ENCODE measurements around the gene HIKESHI. TPM values are rescaled to one million over a fixed set of nuclear protein-coding genes. Genes with fewer than 3 reads are reported as not detected.

The HIKESHI gene
- total and polyA plus RNA-seq, 2 of the 13 experiments (the other 11 are each of a cell fraction or from before 2014, with no cell fraction given): 67.8 to 74.8 TPM

DNA sequence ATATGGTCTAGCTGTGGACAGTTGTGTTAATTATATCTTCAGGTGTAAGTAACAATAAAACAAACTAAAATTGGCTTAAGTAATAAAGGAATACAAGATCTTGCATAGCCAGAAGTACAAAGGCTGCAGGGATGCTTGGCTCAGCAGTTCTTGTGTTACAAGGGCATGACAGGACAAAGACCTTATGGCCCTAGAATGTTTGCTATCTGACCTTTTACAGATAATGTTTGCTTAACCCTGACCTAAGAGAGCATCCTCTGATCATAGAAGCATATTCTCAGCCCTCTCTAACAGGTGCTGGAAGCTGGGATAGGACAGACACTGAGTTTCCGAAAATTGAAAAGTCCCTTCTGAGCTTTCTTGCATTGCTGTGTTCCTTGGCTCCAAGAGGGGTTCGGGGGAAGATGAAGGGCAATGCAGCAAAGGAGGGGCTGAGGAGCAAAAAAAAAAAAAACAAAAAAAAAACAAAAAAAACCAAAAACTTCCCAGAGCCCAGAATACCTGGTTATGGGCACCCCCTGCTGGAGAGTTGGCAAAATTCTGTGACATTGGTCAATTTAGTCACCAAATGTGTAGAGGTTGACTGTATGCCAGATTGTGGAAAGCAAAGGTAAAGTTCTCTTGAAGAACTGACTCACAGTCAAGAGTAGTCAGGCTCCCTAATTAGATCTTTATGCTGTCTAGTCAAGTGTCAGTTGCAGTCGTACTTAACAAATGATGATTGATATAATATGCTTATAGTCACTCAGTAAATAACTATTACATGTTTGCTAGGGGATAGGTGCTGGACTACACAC, 10.4 kb upstream of the HIKESHI start (continued):
- TF ChIP-seq, protein P1, sequence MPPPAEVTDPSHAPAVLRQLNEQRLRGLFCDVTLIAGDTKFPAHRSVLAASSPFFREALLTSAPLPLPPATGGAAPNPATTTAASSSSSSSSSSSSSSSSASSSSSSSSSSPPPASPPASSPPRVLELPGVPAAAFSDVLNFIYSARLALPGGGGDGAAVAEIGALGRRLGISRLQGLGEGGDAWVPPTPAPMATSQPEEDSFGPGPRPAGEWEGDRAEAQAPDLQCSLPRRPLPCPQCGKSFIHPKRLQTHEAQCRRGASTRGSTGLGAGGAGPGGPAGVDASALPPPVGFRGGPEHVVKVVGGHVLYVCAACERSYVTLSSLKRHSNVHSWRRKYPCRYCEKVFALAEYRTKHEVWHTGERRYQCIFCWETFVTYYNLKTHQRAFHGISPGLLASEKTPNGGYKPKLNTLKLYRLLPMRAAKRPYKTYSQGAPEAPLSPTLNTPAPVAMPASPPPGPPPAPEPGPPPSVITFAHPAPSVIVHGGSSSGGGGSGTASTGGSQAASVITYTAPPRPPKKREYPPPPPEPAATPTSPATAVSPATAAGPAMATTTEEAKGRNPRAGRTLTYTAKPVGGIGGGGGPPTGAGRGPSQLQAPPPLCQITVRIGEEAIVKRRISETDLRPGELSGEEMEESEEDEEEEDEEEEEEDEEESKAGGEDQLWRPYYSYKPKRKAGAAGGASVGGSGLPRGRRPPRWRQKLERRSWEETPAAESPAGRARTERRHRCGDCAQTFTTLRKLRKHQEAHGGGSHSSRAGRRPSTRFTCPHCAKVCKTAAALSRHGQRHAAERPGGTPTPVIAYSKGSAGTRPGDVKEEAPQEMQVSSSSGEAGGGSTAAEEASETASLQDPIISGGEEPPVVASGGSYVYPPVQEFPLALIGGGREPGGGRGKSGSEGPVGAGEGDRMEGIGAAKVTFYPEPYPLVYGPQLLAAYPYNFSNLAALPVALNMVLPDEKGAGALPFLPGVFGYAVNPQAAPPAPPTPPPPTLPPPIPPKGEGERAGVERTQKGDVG (CRISPR knock-in tag; IDR thresholded peaks at IDR 0.05; ENCODE audit: borderline replicate concordance): no peak
- TF ChIP-seq, protein P2, sequence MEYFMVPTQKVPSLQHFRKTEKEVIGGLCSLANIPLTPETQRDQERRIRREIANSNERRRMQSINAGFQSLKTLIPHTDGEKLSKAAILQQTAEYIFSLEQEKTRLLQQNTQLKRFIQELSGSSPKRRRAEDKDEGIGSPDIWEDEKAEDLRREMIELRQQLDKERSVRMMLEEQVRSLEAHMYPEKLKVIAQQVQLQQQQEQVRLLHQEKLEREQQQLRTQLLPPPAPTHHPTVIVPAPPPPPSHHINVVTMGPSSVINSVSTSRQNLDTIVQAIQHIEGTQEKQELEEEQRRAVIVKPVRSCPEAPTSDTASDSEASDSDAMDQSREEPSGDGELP (IDR thresholded peaks at IDR 0.05; ENCODE audit: borderline replicate concordance, low read depth): 0 out of 2 replicates have a peak, but pooled peaks have one; percentile 17
- 0 out of 2 replicates have a peak, but pooled peaks have one; percentile 10 for TF ChIP-seq HNF4G (IDR thresholded peaks at IDR 0.05; ENCODE audit: borderline replicate concordance, low read depth, low read length)
- no peak for TF ChIP-seq HNF4G (CRISPR knock-in tag; IDR thresholded peaks at IDR 0.05; ENCODE audit: borderline replicate concordance, low read depth)
- TF ChIP-seq SOX6 (IDR thresholded peaks at IDR 0.05): no peak
- TF ChIP-seq SOX6 (CRISPR knock-in tag; IDR thresholded peaks at IDR 0.05): peak; percentile 87
- TF ChIP-seq, protein P3, sequence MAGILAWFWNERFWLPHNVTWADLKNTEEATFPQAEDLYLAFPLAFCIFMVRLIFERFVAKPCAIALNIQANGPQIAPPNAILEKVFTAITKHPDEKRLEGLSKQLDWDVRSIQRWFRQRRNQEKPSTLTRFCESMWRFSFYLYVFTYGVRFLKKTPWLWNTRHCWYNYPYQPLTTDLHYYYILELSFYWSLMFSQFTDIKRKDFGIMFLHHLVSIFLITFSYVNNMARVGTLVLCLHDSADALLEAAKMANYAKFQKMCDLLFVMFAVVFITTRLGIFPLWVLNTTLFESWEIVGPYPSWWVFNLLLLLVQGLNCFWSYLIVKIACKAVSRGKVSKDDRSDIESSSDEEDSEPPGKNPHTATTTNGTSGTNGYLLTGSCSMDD (CRISPR knock-in tag; IDR thresholded peaks at IDR 0.05): no peak
- TF ChIP-seq NR2F2 (IDR thresholded peaks at IDR 0.05; ENCODE audit: borderline replicate concordance, low read depth): peak; percentile 99
- TF ChIP-seq ZNF589 (CRISPR knock-in tag; conservative IDR thresholded peaks at IDR 0.05): no peak
- TF ChIP-seq TEAD3 (CRISPR knock-in tag; optimal IDR thresholded peaks at IDR 0.05; ENCODE audit: borderline replicate concordance): peak; percentile 91
- TF ChIP-seq GATAD2A (CRISPR knock-in tag; IDR thresholded peaks at IDR 0.05): peak; percentile 50; the same call in 1 of the 2 replicates
- no peak for TF ChIP-seq ZNF263 (CRISPR knock-in tag; IDR thresholded peaks at IDR 0.05)
- peak; percentile 50; the same call in 1 of the 2 replicates for TF ChIP-seq TBX2 (CRISPR knock-in tag; IDR thresholded peaks at IDR 0.05; ENCODE audit: borderline replicate concordance)
- peak; percentile 76 for TF ChIP-seq STAG1 (CRISPR knock-in tag; IDR thresholded peaks at IDR 0.05)
- TF ChIP-seq PRPF4 (IDR thresholded peaks at IDR 0.05; ENCODE audit: low read depth, low read length, poor library complexity, severe bottlenecking): no peak
- 0 out of 2 replicates have a peak, but pooled peaks have one; percentile 34 for TF ChIP-seq TARDBP (CRISPR knock-in tag; IDR thresholded peaks at IDR 0.05)
- no peak for TF ChIP-seq PPARG (CRISPR knock-in tag; conservative IDR thresholded peaks at IDR 0.05)
- TF ChIP-seq HIVEP1 (CRISPR knock-in tag; IDR thresholded peaks at IDR 0.05): no peak
- no peak for TF ChIP-seq HDAC6 (IDR thresholded peaks at IDR 0.05; ENCODE audit: low read depth, low read length)
- TF ChIP-seq CCDC6 (CRISPR knock-in tag; IDR thresholded peaks at IDR 0.05): no peak
- no peak for TF ChIP-seq GLI4 (CRISPR knock-in tag; IDR thresholded peaks at IDR 0.05; ENCODE audit: borderline replicate concordance)
- TF ChIP-seq NR2F1 (CRISPR knock-in tag; IDR thresholded peaks at IDR 0.05): peak; percentile 91 to 98
- no peak for TF ChIP-seq KLF9 (CRISPR knock-in tag; IDR thresholded peaks at IDR 0.05; ENCODE audit: low read depth)
- peak; percentile 45; the same call in 1 of the 2 replicates for TF ChIP-seq ZNF878 (CRISPR knock-in tag; IDR thresholded peaks at IDR 0.05)
- TF ChIP-seq ZNF709 (CRISPR knock-in tag; IDR thresholded peaks at IDR 0.05): no peak

All from HepG2 (cell line).